Uterus (tissue), 2 donors: Measurements from ENCODE around the gene ZNF286A.

Experiments used
- POLR2A ChIP-seq, 2 donors: fragments of 450-650 bp; IDR thresholded peaks; one replicate each; pipeline ENCODE4 v1.6.1; 2016; ENCODE audit warnings: antibody characterized with exemption in 2 of 2, mild to moderate bottlenecking in 1 of 2, moderate library complexity in 1 of 2
- TF ChIP-seq, protein P1 (sequence below), 4 experiments: fragments of 200-600 bp in 2 of 4; fragments of 450-650 bp in 2 of 4; sonication (generic) in 2 of 4; IDR thresholded peaks; one replicate each; pipeline ENCODE4 v1.5.1; 2016 to 2019; ENCODE audit warnings: antibody characterized with exemption in 4 of 4, mild to moderate bottlenecking in 2 of 4, moderate library complexity in 1 of 4

DNA sequence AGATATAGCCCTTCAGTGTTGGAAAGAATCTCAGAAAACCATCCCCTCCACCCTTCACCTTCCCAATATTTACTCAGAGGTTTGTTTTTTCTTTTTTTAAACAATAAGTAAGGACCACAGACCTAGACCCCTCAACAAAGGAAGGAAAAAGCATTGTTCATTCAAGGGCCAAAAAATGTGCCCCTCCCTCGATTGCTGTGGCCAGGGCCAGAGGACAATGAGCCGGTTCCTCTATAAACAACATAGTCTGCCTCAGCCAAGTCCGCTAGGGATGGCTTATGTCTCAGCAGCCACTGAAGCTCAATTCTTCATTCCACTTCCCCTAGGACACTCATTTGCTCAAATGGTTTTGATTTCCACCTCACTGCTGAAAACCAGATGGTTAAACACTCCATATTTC lies 39.5 kb upstream of the ZNF286A start:
- no peak for TF ChIP-seq POLR2A (IDR thresholded peaks at IDR 0.05)
- TF ChIP-seq, protein P1, sequence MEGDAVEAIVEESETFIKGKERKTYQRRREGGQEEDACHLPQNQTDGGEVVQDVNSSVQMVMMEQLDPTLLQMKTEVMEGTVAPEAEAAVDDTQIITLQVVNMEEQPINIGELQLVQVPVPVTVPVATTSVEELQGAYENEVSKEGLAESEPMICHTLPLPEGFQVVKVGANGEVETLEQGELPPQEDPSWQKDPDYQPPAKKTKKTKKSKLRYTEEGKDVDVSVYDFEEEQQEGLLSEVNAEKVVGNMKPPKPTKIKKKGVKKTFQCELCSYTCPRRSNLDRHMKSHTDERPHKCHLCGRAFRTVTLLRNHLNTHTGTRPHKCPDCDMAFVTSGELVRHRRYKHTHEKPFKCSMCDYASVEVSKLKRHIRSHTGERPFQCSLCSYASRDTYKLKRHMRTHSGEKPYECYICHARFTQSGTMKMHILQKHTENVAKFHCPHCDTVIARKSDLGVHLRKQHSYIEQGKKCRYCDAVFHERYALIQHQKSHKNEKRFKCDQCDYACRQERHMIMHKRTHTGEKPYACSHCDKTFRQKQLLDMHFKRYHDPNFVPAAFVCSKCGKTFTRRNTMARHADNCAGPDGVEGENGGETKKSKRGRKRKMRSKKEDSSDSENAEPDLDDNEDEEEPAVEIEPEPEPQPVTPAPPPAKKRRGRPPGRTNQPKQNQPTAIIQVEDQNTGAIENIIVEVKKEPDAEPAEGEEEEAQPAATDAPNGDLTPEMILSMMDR (IDR thresholded peaks at IDR 0.05) = no peak
